Thoracic aorta (tissue), 2 donors: ENCODE results near the gene RBM47. TPM values are rescaled to one million over a fixed set of nuclear protein-coding genes. Genes with fewer than 3 reads are reported as not detected.

Experiments used
- ATAC-seq: fragments of 150-250 bp; one replicate; pipeline ENCODE4 v1.8.0; 2017; ENCODE audit warnings: low read depth; ENCODE audit not compliant: insufficient number of reproducible peaks, low FRiP score
- DNase-seq: peaks from one replicate; pipeline ENCODE4 v3.0.0-alpha.2; 2020; ENCODE audit warnings: low spot score
- H3K27ac ChIP-seq, 2 donors: fragments of 200-600 bp; sonication (generic); 1 replicate in 1 of 2; 2 replicates in 1 of 2; pipeline ENCODE4 v1.5.1; 2016; ENCODE audit warnings: mild to moderate bottlenecking in 2 of 2, moderate library complexity in 2 of 2
- H3K27me3 ChIP-seq: fragments of 200-600 bp; sonication (generic); replicated peaks from 2 replicates; pipeline ENCODE4 v1.6.0; 2016; ENCODE audit warnings: mild to moderate bottlenecking; ENCODE audit not compliant: insufficient read depth
- H3K36me3 ChIP-seq: fragments of 200-600 bp; sonication (generic); one replicate; pipeline ENCODE4 v1.5.1; 2016
- H3K4me1 ChIP-seq, 2 donors: fragments of 200-600 bp; sonication (generic); 1 replicate in 1 of 2; 2 replicates in 1 of 2; pipeline versions ENCODE4 v1.5.1 to v1.6.0; 2016; ENCODE audit warnings: low read depth in 2 of 2, mild to moderate bottlenecking in 1 of 2; ENCODE audit not compliant: control insufficient read depth in 1 of 2
- H3K4me3 ChIP-seq: fragments of 200-600 bp; sonication (generic); 2 replicates; pipeline ENCODE4 v1.5.1; 2016; ENCODE audit warnings: mild to moderate bottlenecking
- H3K9me3 ChIP-seq: fragments of 200-600 bp; sonication (generic); 2 replicates; pipeline ENCODE4 v1.5.1; 2016
- CTCF ChIP-seq: fragments of 200-600 bp; sonication (generic); IDR thresholded peaks from one replicate; pipeline ENCODE4 v1.5.1; 2019; ENCODE audit warnings: antibody characterized with exemption
- total RNA-seq, 2 donors: library from RNA; depleted of rRNA; stranded (reverse); fragments of >200 nt; gene quantifications; one replicate each; pipeline versions ENCODE4 v1.1.0 to v1.2.3, GENCODE V29; 2016

Gene RBM47
- total RNA-seq, 2 donors from 2014 or later, result 31.5 to 56.7 TPM

DNA sequence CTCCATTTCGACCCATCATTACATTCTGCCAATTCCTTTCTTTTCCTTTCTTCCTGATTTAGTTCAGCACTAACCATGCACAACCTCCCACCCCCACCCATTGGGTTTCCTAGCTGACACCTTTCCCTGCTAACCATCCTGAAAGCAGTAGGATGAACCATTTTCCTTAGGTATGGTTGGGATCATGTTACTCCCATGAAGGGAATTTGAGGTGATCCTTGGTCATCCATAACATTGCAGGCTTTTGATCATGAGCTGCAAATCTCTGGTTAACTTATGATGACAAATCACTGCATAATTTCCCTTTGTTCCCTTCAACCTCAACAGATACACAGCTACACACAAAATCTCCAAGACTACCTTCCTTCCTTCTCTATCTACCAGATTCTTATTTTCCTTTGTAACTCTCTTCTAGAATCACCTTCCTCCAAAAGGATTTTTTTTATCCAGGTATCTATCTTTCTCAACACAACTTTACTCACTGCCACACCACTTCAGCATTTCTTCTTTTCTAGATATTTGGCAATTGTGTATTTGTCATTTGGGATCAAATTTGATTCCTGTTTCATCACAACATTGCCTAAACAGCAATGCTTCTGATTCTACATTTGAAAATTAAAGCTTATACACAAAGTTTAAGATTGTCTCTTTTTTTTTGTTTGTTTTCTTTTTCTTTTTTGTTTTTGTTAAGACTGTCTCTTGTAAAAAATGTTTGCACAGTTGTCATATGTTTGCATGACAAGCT lies 145.1 kb downstream of the RBM47 start:
- Histone ChIP-seq H3K9me3 (no peaks in the 10 kb centered on the region), H3K4me3 (no peak overlapping the region), H3K27me3 (no peaks in the 10 kb centered on the region), H3K36me3 (no peaks in the 10 kb centered on the region), H3K27ac (no peak overlapping the region), H3K4me1 (no peaks in the 10 kb centered on the region)
- no peak for TF ChIP-seq CTCF
- DNase-seq (no peak), ATAC-seq (no peak)

DNA sequence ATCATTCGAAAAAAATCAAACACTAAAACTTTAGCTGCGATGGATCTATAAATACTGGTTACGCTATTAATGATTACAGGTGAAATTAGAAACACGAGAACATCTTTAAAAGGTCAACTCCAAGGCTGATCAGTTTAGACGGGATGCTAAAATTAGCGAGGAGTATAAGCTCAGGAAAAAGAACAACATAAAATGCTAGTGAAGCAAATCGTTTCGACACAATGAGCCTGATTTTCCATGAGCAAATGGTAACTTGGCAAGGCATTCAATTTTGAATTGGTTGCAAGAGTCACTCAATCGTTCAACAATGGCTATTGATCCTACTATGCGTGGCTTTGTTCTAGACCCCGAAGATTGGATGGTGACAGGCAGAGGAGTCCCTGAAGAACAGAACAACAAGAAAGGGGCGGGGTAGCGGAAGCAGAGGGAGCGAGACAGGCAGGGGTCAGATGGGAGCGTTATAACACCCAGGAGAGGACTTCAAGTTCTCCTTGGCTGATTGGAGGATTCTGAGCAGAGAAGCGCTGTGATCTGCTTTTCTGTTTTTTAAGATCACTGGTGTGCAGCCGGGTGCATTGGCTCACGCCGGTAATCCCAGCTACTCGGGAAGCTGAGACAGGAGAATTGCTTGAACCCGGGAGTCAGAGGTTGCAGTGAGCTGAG lies 146.5 kb downstream of the RBM47 start:
- H3K4me3 ChIP-seq, result no peak overlapping the region
- TF ChIP-seq CTCF, result no peak
- DNase-seq, result no peak
- no peaks in the 10 kb centered on the region for H3K4me1 ChIP-seq
- ATAC-seq, result no peak
- H3K27me3 ChIP-seq, result no peaks in the 10 kb centered on the region
- no peak overlapping the region for H3K27ac ChIP-seq
- no peaks in the 10 kb centered on the region for H3K36me3 ChIP-seq
- H3K9me3 ChIP-seq, result no peaks in the 10 kb centered on the region

DNA sequence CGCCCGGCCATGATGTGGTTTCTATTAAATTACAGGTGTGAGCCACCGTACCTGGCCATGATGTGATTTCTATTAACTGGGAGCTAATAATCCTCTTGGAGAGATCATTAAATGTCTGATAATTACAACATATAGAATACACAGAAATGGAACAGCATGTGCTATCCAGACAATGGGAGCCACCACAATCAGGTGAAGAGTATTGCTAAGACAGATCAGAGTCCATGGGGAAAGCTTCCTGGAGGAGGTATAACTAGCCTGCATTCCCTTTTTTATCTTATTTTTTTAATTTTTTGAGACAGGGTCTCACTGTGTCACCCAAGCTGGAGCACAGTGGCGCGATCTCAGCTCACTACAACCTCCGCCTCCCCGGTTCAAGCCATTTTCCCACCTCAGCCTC lies 147.7 kb downstream of the RBM47 start:
- TF ChIP-seq CTCF, result no peak
- DNase-seq, result no peak
- no peaks in the 10 kb centered on the region for H3K27me3 ChIP-seq
- H3K4me1 ChIP-seq, result no peaks in the 10 kb centered on the region
- H3K4me3 ChIP-seq, result no peak overlapping the region
- H3K9me3 ChIP-seq, result no peaks in the 10 kb centered on the region
- no peak for ATAC-seq
- H3K36me3 ChIP-seq, result no peaks in the 10 kb centered on the region
- H3K27ac ChIP-seq, result no peak overlapping the region

DNA sequence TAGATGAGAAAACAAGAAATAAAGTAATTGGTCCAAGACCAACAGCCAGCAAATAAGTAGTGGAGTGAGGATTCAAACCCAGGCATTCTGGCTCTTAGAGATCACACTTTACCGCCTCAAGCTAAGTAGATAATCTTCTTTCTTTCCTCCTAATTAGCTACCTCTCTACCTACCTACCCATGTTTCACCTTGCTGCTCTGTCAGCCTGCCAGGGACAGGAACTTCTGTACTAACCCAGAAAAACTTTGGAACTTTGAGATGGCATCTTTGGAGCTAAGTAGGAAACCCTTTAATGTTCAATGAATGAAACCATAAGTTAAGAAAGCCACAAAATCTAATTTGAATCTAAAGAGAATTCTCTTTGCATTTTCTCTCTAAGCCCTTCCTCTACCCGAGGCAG lies 149.4 kb downstream of the RBM47 start:
- TF ChIP-seq CTCF, result no peak
- no peak for DNase-seq
- no peaks in the 10 kb centered on the region for H3K36me3 ChIP-seq
- H3K4me3 ChIP-seq, result no peak overlapping the region
- ATAC-seq, result no peak
- H3K27ac ChIP-seq, result no peak overlapping the region
- no peaks in the 10 kb centered on the region for H3K9me3 ChIP-seq
- H3K4me1 ChIP-seq, result no peaks in the 10 kb centered on the region
- no peaks in the 10 kb centered on the region for H3K27me3 ChIP-seq

DNA sequence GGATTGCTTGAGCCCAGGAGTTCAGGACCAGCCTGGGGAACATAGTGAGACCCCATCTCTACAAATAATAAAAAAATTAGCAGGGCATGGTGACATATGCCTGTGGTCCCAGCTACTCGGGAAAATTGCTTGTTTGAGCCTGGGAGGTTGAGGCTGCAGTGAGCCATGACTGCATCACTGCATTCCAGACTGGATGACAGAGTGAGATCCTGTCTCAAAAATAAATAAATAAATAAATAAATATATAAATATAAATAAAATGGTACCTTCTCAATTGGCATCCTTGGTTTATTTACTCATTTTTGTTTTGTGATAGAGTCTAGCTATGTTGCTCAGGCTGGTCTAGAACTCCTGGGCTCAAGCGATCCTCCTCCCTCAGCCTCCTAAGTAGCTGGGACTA lies 150.3 kb downstream of the RBM47 start:
- no peaks in the 10 kb centered on the region for H3K36me3 ChIP-seq
- ATAC-seq (no peak), DNase-seq (no peak)
- no peak for TF ChIP-seq CTCF
- H3K9me3 ChIP-seq, result no peaks in the 10 kb centered on the region
- H3K4me1 ChIP-seq, result no peaks in the 10 kb centered on the region
- no peaks in the 10 kb centered on the region for H3K27me3 ChIP-seq
- no peak overlapping the region for H3K4me3 ChIP-seq
- no peak overlapping the region for H3K27ac ChIP-seq
